ENCODE data around the gene BOLA2B.

GRCh38 chr16:30144917-30145316 lies 48.5 kb downstream of the BOLA2B start:
- TF ChIP-seq CTCF (IDR thresholded peaks at IDR 0.05), result no peak
- no peak for TF ChIP-seq POLR2AphosphoS5 (IDR thresholded peaks at IDR 0.05)
- no peak for TF ChIP-seq POLR2A (IDR thresholded peaks at IDR 0.05)
